Liver (tissue), 9 donors: ENCODE results near the gene PTPRN2. TPM values are rescaled to one million over a fixed set of nuclear protein-coding genes. Genes with fewer than 3 reads are reported as not detected.

Source experiments
- DNase-seq: peaks from one replicate; pipeline ENCODE4 v3.0.0-alpha.2; 2017; ENCODE audit warnings: low spot score
- H3K27ac ChIP-seq, 2 donors: one replicate each; pipeline ENCODE4 v1.7.0; 2013; ENCODE audit warnings: inconsistent platforms in 2 of 2, low read length in 2 of 2, control low read depth in 1 of 2, low read depth in 1 of 2, mild to moderate bottlenecking in 1 of 2
- H3K27me3 ChIP-seq, 4 donors: one replicate each; pipeline versions ENCODE4 v1.6.1 to v1.7.0; 2013; ENCODE audit warnings: low read length in 3 of 4, inconsistent platforms in 1 of 4, mild to moderate bottlenecking in 1 of 4, moderate library complexity in 1 of 4; ENCODE audit not compliant: control insufficient read depth in 4 of 4, insufficient read depth in 4 of 4
- H3K36me3 ChIP-seq, 4 donors: one replicate each; pipeline versions ENCODE4 v1.6.1 to v1.7.0; 2013; ENCODE audit warnings: low read length in 3 of 4, mild to moderate bottlenecking in 3 of 4, low read depth in 1 of 4, moderate library complexity in 1 of 4; ENCODE audit not compliant: control insufficient read depth in 4 of 4, insufficient read depth in 3 of 4
- H3K4me1 ChIP-seq, 4 donors: one replicate each; pipeline versions ENCODE4 v1.6.1 to v1.7.0; 2013; ENCODE audit warnings: low read length in 3 of 4, mild to moderate bottlenecking in 3 of 4, moderate library complexity in 1 of 4; ENCODE audit not compliant: control insufficient read depth in 4 of 4, insufficient read depth in 4 of 4
- H3K4me3 ChIP-seq, 3 donors: one replicate each; pipeline versions ENCODE4 v1.6.1 to v1.7.0; 2013; ENCODE audit warnings: low read length in 3 of 3, control low read depth in 1 of 3, low read depth in 1 of 3, mild to moderate bottlenecking in 1 of 3
- H3K9ac ChIP-seq, 2 donors: one replicate each; pipeline ENCODE4 v1.7.0; 2013; ENCODE audit warnings: low read length in 2 of 2, mild to moderate bottlenecking in 2 of 2, moderate library complexity in 2 of 2, control low read depth in 1 of 2, low read depth in 1 of 2
- H3K9me3 ChIP-seq, 4 donors: one replicate each; pipeline versions ENCODE4 v1.6.1 to v1.7.0; 2013; ENCODE audit warnings: low read length in 3 of 4; ENCODE audit not compliant: control insufficient read depth in 4 of 4
- EGR1 ChIP-seq, 2 donors: IDR thresholded peaks; 2 replicates each; pipeline ENCODE4 v1.6.1; 2016 to 2018; ENCODE audit warnings: antibody characterized with exemption in 2 of 2, low read depth in 2 of 2
- FOXA1 ChIP-seq: IDR thresholded peaks from 2 replicates; pipeline ENCODE4 v1.6.1; 2016; ENCODE audit warnings: antibody characterized with exemption
- FOXA2 ChIP-seq: IDR thresholded peaks from 2 replicates; pipeline ENCODE4 v1.6.1; 2016; ENCODE audit warnings: antibody characterized with exemption
- GABPA ChIP-seq, 2 donors: IDR thresholded peaks in 1 of 2; conservative IDR thresholded peaks in 1 of 2; 2 replicates each; pipeline ENCODE4 v1.6.1; 2016; ENCODE audit warnings: antibody characterized with exemption in 2 of 2, mild to moderate bottlenecking in 1 of 2, moderate library complexity in 1 of 2
- HNF4A ChIP-seq, 2 donors: conservative IDR thresholded peaks; 2 replicates each; pipeline ENCODE4 v1.6.1; 2016; ENCODE audit warnings: antibody characterized with exemption in 2 of 2, mild to moderate bottlenecking in 2 of 2
- HNF4G ChIP-seq: IDR thresholded peaks from 2 replicates; pipeline ENCODE4 v1.6.1; 2016; ENCODE audit warnings: antibody characterized with exemption
- JUND ChIP-seq, 2 donors: IDR thresholded peaks; 2 replicates each; pipeline ENCODE4 v1.6.1; 2016; ENCODE audit warnings: antibody characterized with exemption in 2 of 2
- NR2F2 ChIP-seq: IDR thresholded peaks from 2 replicates; pipeline ENCODE4 v1.6.1; 2016; ENCODE audit warnings: antibody characterized with exemption
- RAD21 ChIP-seq, 2 donors: IDR thresholded peaks; 2 replicates each; pipeline ENCODE4 v1.6.1; 2016; ENCODE audit warnings: antibody characterized with exemption in 2 of 2, mild to moderate bottlenecking in 2 of 2
- RXRA ChIP-seq, 2 donors: IDR thresholded peaks; 2 replicates each; pipeline ENCODE4 v1.6.1; 2017 to 2018; ENCODE audit warnings: antibody characterized with exemption in 2 of 2, mild to moderate bottlenecking in 1 of 2
- SP1 ChIP-seq: IDR thresholded peaks from 2 replicates; pipeline ENCODE4 v1.6.1; 2018; ENCODE audit warnings: antibody characterized with exemption, mild to moderate bottlenecking
- YY1 ChIP-seq: IDR thresholded peaks from 2 replicates; pipeline ENCODE4 v1.6.1; 2016; ENCODE audit warnings: antibody characterized with exemption, mild to moderate bottlenecking
- WGBS: extraction: QIAGEN DNeasy Blood & Tissue Kit; methylation state at CpG from one replicate; pipeline ENCODE4 v1.1.7; 2013; 5-methylcytosine and 5-hydroxymethylcytosine counted together
- polyA plus RNA-seq, 2 donors: library from polyadenylated mRNA; stranded (reverse) in 1 of 2; unstranded in 1 of 2; fragments of 200-250 nt in 1 of 2; fragments of >200 nt in 1 of 2; fragmentation: Nextera tagmentation in 1 of 2; extraction: Ambion mirVana in 1 of 2; gene quantifications; one replicate each; pipeline versions ENCODE4 v1.2.1 to v1.2.3, GENCODE V29; 2013 to 2015
- total RNA-seq, 2 donors: library from RNA; depleted of rRNA; stranded (reverse); fragments of >200 nt; gene quantifications; one replicate each; pipeline ENCODE4 v1.2.3, GENCODE V29; 2014
- TF ChIP-seq, protein P1 (sequence below): IDR thresholded peaks from 2 replicates; pipeline ENCODE4 v1.6.1; 2016; ENCODE audit warnings: antibody characterized with exemption
- TF ChIP-seq, protein P2 (sequence below): fragments of 150-350 bp; IDR thresholded peaks from 2 replicates; pipeline ENCODE4 v1.5.1; 2017; ENCODE audit warnings: improper control_type of control experiment, low read depth, low read length; ENCODE audit not compliant: missing input control
- TF ChIP-seq, protein P3 (sequence below): IDR thresholded peaks from 2 replicates; pipeline ENCODE4 v1.6.1; 2016; ENCODE audit warnings: antibody characterized with exemption
- donor health status: healthy.
- donor health status: healthy.
- donor health status: healthy.
- donor health status: healthy.
- donor health status: healthy.

The PTPRN2 gene
- total and polyA plus RNA-seq, 4 donors: 0.75 to 1.9 (median 1.1) TPM

DNA sequence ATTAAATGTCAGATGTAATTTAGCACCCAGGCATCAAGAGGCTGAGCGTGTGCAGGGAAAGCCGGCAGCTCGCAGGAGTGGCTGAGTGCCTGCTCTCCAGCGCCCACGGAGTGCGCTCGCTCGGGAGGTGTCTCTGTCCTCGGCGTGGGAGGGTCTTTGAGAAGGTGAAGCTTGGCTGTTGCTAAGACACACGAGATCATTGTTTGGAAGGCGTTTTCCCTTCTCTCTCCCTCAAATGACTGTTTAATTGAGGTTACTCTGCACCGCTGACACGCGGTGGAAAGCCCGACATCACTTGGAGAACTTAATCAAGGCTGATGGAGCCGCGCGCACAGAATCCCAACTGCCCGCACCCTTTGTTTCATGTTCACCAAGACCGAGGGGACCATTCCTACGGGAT, 836.2 kb downstream of the PTPRN2 start:
- Histone ChIP-seq H3K36me3 (no peaks in the 10 kb centered on the region), H3K27me3 (no peaks in the 10 kb centered on the region), H3K9me3 (no peaks in the 10 kb centered on the region), H3K4me1 (no peaks in the 10 kb centered on the region), H3K27ac (no peak overlapping the region), H3K4me3 (no peak overlapping the region), H3K9ac (no peak overlapping the region)
- WGBS: 88% methylated on average over 22 of the region's 22 CpGs
- no peak for TF ChIP-seq EGR1 (IDR thresholded peaks at IDR 0.05; ENCODE audit: low read depth in 2 of 2)
- TF ChIP-seq, protein P1, sequence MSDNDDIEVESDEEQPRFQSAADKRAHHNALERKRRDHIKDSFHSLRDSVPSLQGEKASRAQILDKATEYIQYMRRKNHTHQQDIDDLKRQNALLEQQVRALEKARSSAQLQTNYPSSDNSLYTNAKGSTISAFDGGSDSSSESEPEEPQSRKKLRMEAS: no peak
- no peak for TF ChIP-seq GABPA (IDR thresholded peaks at IDR 0.05 in 1 of 2, conservative IDR thresholded peaks at IDR 0.05 in 1 of 2)
- TF ChIP-seq YY1: no peak
- TF ChIP-seq HNF4G: no peak
- TF ChIP-seq SP1: no peak
- no peak for TF ChIP-seq RXRA (IDR thresholded peaks at IDR 0.05)
- TF ChIP-seq FOXA1: no peak
- TF ChIP-seq HNF4A (conservative IDR thresholded peaks at IDR 0.05): no peak
- TF ChIP-seq, protein P2, sequence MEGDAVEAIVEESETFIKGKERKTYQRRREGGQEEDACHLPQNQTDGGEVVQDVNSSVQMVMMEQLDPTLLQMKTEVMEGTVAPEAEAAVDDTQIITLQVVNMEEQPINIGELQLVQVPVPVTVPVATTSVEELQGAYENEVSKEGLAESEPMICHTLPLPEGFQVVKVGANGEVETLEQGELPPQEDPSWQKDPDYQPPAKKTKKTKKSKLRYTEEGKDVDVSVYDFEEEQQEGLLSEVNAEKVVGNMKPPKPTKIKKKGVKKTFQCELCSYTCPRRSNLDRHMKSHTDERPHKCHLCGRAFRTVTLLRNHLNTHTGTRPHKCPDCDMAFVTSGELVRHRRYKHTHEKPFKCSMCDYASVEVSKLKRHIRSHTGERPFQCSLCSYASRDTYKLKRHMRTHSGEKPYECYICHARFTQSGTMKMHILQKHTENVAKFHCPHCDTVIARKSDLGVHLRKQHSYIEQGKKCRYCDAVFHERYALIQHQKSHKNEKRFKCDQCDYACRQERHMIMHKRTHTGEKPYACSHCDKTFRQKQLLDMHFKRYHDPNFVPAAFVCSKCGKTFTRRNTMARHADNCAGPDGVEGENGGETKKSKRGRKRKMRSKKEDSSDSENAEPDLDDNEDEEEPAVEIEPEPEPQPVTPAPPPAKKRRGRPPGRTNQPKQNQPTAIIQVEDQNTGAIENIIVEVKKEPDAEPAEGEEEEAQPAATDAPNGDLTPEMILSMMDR: no peak
- no peak for TF ChIP-seq JUND (IDR thresholded peaks at IDR 0.05)
- TF ChIP-seq, protein P3, sequence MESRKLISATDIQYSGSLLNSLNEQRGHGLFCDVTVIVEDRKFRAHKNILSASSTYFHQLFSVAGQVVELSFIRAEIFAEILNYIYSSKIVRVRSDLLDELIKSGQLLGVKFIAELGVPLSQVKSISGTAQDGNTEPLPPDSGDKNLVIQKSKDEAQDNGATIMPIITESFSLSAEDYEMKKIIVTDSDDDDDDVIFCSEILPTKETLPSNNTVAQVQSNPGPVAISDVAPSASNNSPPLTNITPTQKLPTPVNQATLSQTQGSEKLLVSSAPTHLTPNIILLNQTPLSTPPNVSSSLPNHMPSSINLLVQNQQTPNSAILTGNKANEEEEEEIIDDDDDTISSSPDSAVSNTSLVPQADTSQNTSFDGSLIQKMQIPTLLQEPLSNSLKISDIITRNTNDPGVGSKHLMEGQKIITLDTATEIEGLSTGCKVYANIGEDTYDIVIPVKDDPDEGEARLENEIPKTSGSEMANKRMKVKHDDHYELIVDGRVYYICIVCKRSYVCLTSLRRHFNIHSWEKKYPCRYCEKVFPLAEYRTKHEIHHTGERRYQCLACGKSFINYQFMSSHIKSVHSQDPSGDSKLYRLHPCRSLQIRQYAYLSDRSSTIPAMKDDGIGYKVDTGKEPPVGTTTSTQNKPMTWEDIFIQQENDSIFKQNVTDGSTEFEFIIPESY: no peak
- no peak for TF ChIP-seq NR2F2
- TF ChIP-seq RAD21 (IDR thresholded peaks at IDR 0.05): no peak
- TF ChIP-seq FOXA2: no peak
- no peak for DNase-seq

DNA sequence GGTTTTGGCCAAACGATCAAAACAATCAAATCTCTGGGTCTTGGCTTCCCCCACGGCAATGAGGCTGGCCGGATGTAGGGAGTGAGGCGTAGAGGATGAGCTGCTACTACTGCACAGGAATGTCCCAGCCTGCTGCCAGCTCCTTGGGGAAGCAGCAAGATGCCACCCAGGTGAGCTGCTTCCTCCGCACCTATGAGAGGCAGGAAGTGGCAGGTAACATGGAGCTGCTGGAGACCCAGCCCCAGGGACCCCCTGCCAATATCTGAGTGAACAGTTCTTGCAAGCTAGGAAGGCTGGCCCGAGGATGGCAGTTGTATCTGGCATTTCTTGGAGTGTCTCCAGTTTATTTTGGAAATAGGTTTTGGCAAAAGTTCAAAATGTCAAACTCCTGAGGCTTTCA, 837.3 kb downstream of the PTPRN2 start:
- DNase-seq: no peak
- H3K27ac ChIP-seq: no peak overlapping the region
- H3K4me1 ChIP-seq: no peaks in the 10 kb centered on the region
- H3K27me3 ChIP-seq: no peaks in the 10 kb centered on the region
- 86% methylated on average over 6 of the region's 6 CpGs for WGBS
- TF ChIP-seq HNF4A (conservative IDR thresholded peaks at IDR 0.05): no peak
- no peak overlapping the region for H3K9ac ChIP-seq
- H3K4me3 ChIP-seq: no peak overlapping the region
- no peaks in the 10 kb centered on the region for H3K9me3 ChIP-seq
- no peaks in the 10 kb centered on the region for H3K36me3 ChIP-seq
